ENCODE measurements around the gene DNAH7.

The DNAH7 gene

GRCh38 chr2:196077821-196078220 lies 9.2 kb upstream of the DNAH7 start:
- no peak for DNase-seq (ENCODE audit: low spot score)

GRCh38 chr2:196076778-196077568 lies 8.3 kb upstream of the DNAH7 start:
- no peak for DNase-seq (ENCODE audit: low spot score)

DNA sequence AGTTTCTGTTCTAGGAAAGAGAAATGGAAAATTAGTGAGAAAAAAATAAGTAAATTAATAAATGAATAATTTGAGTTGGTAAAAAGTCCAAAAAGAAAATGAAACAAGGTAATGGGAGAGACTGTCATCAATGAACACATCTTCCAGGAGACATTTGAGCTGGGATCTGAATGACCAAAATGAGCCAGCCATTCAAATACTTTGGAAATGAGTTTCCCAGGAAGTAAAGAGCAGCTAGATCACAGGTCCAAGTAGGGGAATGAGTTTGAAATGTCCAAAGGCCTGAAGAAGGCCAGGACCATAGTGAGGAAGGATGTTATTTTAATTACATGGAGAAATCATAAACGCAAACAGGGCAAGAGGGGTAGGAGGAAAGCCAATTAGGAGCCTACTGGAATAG lies 6.6 kb upstream of the DNAH7 start:
- DNase-seq (ENCODE audit: low spot score): no peak

DNA sequence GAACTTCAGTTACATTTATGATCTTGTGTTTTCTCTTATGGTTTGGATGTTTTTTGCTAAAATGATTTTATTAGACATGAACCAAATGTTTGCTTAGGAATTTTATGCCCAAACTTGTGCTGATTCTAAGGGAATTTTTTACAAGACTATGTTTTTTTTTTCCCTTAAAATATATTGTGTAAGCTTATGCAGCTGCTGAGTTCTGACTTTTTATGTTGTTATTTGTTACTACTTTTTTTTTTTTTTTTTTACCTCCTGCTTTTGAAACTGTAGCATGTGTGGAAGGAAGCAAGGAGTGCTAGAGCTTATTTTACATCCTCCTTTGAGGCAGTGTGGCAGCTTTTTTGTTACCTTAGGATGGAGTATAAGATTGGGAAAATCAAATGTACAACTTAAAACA lies 6.0 kb upstream of the DNAH7 start:
- no peak for DNase-seq (ENCODE audit: low spot score)

DNA sequence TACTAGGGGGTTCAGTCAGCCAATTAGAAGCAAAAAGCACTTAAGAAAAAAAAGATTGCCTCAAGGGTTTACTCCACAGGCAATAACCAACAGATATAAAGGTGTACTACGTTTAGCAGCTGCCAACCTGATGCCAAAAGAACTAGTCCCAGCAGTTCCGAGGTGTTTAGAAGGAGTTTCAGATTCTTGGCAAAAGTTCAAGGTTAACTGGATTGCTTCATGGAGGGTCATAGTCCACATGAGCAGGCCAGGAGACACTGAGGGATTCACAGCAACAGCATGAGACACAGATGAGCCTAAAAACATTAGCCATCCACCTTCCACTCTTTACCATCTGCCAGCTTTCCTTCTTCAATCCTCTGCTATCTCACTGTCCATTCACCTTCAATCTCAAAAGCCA lies 4.9 kb upstream of the DNAH7 start:
- DNase-seq (ENCODE audit: low spot score): no peak

DNA sequence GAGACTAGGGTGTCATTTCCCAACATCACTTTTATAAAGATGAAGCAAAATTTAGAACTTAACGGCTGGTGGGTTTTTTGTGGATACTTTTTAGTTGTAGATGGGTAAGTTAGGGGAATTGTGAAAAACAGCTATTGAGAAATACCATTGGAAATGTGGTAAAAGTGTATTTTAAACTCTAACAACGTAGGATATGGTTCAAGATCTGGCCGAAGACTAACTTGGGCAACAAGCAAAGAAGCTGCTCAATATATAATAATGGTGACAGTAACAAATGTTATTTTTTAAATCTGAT lies 1.6 kb downstream of the DNAH7 start:
- DNase-seq (ENCODE audit: low spot score): no peak

- no peak for DNase-seq (ENCODE audit: low spot score)
Observed at GRCh38 chr2:196066291-196067087, 2.1 kb downstream of the DNAH7 start.

- no peak for DNase-seq (ENCODE audit: low spot score)
Observed at GRCh38 chr2:196063773-196064172, 4.9 kb downstream of the DNAH7 start.

DNA sequence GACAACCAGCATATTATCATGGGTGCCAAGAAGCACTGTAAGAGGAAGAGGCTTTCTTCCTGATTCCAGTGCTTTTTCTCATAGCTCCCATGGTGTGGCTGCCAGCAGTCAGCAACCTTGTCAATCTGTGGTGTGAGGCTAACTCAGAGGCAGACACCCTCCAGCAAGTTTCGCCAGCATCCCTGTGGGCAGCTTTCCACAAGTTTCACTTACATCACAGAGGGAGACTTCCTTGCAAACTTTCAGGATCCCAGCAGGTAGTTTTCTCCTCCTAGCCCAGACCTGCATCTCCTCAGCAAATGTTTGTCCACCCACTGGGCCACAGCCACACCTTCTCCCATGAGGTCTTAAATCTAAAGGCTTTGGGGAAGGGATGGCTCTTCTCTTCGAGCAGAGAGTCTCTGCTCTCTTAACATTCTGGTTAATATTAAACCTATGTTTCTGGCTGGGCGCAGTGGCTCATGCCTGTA lies 9.1 kb downstream of the DNAH7 start:
- no peak for DNase-seq (ENCODE audit: low spot score)

DNA sequence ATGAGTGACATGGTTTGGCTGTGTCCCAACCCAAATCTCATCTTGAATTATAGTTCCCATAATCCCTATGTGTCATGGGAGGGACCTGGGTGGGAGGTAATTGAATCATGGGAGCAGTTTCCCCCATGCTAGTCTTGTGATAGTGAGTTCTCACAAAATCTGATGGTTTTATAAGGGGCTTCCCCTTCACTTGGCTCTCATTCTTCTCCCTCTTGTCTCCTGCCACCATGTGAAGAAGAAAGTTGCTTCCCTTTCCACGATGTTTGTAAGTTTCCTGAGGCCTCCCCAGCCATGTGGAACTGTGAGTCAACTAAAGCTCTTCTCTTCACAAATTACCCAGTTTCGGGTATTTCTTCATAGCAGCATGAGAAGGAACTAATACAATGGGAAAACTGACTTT lies 14.0 kb downstream of the DNAH7 start:
- no peak for DNase-seq (ENCODE audit: low spot score)

- no peak for DNase-seq (ENCODE audit: low spot score)
Observed at GRCh38 chr2:196046123-196046917, 22.3 kb downstream of the DNAH7 start.

DNA sequence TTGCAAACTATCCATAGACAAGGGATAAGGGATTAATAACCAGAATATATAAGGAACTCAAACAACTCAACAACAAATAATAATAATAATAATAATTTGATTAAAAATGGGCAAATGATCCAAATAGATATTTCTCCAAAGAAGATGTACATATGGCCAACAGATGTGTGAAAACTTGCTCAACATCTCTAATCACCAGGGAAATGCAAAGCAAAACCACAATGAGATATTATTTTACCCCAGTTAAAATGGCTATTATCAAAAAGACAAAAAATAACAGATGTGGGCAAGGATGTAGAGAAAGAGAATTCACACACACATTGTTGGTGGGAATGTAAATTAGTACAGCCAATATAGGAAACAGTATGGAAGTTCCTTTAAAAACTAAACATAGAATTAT lies 26.9 kb downstream of the DNAH7 start:
- no peak for DNase-seq (ENCODE audit: low spot score)

DNA sequence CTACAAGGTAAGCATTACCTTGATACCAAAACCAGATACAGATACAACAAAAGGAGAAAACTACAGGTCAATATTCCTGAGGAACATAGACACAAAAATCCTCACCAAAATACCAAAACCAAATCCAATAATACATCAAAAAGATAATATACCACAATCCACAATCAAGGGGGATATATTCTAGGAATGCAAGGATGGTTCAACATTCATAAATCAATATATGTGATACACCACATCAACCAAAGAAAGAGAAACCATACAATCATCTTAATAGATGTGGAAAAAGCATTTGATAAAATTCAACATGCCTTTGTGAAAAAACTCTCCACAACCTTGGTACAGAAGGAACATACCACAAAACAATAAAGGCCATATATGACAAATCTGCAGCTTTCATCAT lies 28.4 kb downstream of the DNAH7 start:
- no peak for DNase-seq (ENCODE audit: low spot score)

DNA sequence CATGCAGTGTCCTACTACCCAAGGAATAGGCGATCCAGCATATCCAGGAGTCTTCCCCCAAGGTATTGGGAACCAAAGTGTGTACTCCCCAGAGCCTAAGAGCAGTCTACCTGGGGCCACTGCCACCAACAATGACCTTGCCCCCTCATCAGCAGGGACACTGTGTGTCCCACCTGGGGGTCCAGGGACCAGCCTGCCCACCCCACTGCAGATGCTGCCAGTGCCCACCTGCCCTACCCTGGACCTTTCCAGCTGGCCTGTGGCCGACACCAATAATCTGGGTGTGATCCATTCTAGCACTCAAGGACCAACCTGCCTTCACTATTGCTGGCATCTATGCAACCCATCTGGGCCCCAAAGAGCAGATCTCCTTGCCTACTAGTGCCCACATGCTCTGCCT lies 32.2 kb downstream of the DNAH7 start:
- DNase-seq (ENCODE audit: low spot score): no peak

DNA sequence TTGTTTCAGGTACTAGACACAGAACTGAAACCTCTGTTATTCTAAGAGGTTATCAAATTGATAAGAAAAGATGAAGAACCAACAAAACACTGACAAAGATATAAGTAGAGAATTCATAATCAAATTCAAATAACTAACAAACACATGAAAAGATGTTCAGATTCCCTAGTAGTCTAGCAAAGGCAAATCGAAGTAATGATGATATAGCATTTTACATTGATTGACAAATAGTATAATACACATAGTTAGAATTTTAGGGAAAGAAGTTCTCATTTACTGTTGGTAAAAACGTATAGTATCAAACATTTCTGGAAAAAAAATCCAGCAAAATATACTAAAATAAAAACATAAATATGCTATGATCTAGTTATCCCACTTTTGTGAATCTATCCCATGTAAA lies 50.6 kb downstream of the DNAH7 start:
- no peak for DNase-seq (ENCODE audit: low spot score)

GRCh38 chr2:196012314-196012713 lies 56.3 kb downstream of the DNAH7 start:
- DNase-seq (ENCODE audit: low spot score): no peak

GRCh38 chr2:196000551-196000950 lies 68.1 kb downstream of the DNAH7 start:
- DNase-seq (ENCODE audit: low spot score): no peak

DNA sequence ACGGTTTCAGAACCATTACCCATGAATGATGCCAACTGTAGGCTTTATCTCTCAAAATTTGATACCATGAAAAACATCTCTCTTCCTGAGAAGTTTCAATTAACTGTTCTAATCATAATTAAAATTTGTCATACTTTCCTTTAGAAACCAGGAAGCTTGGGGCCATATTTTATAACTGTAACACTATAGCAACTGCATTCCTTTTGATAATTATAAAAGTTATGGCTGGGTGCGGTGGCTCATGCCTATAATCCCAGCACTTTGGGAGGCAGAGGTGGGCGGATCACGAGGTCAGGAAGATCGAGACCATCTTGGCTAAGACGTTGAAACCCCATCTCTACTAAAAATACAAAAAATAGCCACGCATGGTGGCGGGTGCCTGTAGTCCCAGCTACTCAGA lies 70.6 kb downstream of the DNAH7 start:
- no peak for DNase-seq (ENCODE audit: low spot score)

GRCh38 chr2:195995499-195995898 lies 73.1 kb downstream of the DNAH7 start:
- no peak for DNase-seq (ENCODE audit: low spot score)

DNA sequence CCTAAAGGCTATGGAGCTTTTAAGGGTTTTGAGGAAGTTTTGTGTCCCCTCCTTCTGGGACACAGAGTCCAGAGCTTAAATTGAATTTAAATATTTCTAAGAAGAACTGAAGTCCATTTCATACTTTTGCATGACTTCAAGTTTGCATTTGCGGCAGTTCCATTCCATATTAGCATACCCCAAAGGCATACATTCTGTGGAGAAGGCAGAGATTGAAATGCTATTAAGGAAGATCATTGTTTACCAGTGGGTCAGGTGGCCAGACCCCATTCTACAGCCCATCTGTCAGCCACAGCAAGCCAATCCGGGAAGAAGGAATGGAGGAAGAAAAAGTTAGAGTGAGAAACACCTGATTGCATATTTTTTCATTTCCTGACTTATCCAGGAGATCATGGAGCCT lies 75.0 kb downstream of the DNAH7 start:
- no peak for DNase-seq (ENCODE audit: low spot score)

DNA sequence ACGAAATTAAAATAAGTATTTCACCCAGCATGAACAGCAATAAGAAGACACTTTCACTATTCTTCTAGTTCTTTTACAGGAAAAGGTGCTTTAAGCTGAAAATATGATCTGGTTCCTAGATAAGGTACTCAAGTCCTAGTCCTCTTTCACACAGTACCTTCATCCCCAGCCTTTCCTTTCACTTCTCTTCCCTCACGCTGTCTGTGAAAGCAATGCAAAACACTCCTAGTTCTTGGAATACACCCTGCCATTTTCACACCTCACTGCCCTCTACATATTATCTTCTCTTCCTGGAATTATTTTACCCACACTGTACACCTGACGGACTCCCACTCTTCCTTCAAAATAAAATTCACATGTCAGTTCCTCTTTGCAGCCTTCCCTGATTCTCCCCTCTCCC lies 82.9 kb downstream of the DNAH7 start:
- no peak for DNase-seq (ENCODE audit: low spot score)

GRCh38 chr2:195984923-195985726 lies 83.5 kb downstream of the DNAH7 start:
- DNase-seq (ENCODE audit: low spot score): no peak

Data from ecto neural progenitor cell (in vitro differentiated cells).